ENCODE data around the gene SFXN4.
"Not testable (repeated sequence)": the region's sequence is repeated elsewhere in the genome, so short reads cannot be mapped to it uniquely, and the experiment has no call there.

GRCh38 chr10:119105899-119106298, 59.6 kb downstream of the SFXN4 start:
- TF ChIP-seq CTCF (IDR thresholded peaks at IDR 0.05); SIN3A (IDR thresholded peaks at IDR 0.05; ENCODE audit: borderline replicate concordance, insufficient read depth, low read depth, low read length); REST (IDR thresholded peaks at IDR 0.05; ENCODE audit: insufficient read depth in 1 of 2, low read depth in 2 of 2, low read length in 1 of 2); POLR2AphosphoS5 (IDR thresholded peaks at IDR 0.05; ENCODE audit: low read depth, low read length): not testable (repeated sequence)

All from Panc1 (cell line).